Measurements from ENCODE around the gene ELN.
"Not testable (repeated sequence)": the region's sequence is repeated elsewhere in the genome, so short reads cannot be mapped to it uniquely, and the experiment has no call there.

Gene ELN

GRCh38 chr7:74001150-74001494 lies 26.9 kb upstream of the ELN start:
- no peak for DNase-seq

- DNase-seq: no peak
These were observed 25.4 kb upstream of the ELN start for GRCh38 chr7:74002474-74003017.

GRCh38 chr7:74003621-74004020 lies 24.4 kb upstream of the ELN start:
- no peak for DNase-seq

- no peak for DNase-seq
These were observed 21.9 kb upstream of the ELN start for GRCh38 chr7:74006032-74006431.

GRCh38 chr7:74006451-74007241 lies 21.3 kb upstream of the ELN start:
- peak in 1 of 2 experiments; percentile 25 for DNase-seq

- DNase-seq: peak in 1 of 2 experiments; percentile 29
These were observed 20.8 kb upstream of the ELN start for GRCh38 chr7:74007242-74007567.

- DNase-seq: no peak
These were observed 19.3 kb upstream of the ELN start for GRCh38 chr7:74008687-74009086.

GRCh38 chr7:74009719-74010118 lies 18.3 kb upstream of the ELN start:
- DNase-seq: no peak

GRCh38 chr7:74010407-74010806 lies 17.6 kb upstream of the ELN start:
- no peak for DNase-seq

- DNase-seq: not testable (repeated sequence)
These were observed 16.6 kb upstream of the ELN start for GRCh38 chr7:74011421-74011820.

GRCh38 chr7:74012842-74013249 lies 15.1 kb upstream of the ELN start:
- DNase-seq: no peak

- no peak for DNase-seq
These were observed 14.3 kb upstream of the ELN start for GRCh38 chr7:74013539-74014272.

GRCh38 chr7:74014931-74015330 lies 13.0 kb upstream of the ELN start:
- DNase-seq: no peak

- DNase-seq: no peak
These were observed 12.3 kb upstream of the ELN start for GRCh38 chr7:74015670-74016069.

GRCh38 chr7:74017125-74017524 lies 10.8 kb upstream of the ELN start:
- no peak for DNase-seq

GRCh38 chr7:74018246-74018895 lies 9.6 kb upstream of the ELN start:
- no peak for DNase-seq

GRCh38 chr7:74019149-74019548 lies 8.8 kb upstream of the ELN start:
- no peak for DNase-seq

GRCh38 chr7:74020390-74020789 lies 7.6 kb upstream of the ELN start:
- no peak for DNase-seq

- no peak for DNase-seq
These were observed 6.2 kb upstream of the ELN start for GRCh38 chr7:74021546-74022320.

- no peak for DNase-seq
These were observed 5.5 kb upstream of the ELN start for GRCh38 chr7:74022507-74022906.

GRCh38 chr7:74023092-74023536 lies 4.9 kb upstream of the ELN start:
- DNase-seq: no peak

GRCh38 chr7:74023786-74024185 lies 4.2 kb upstream of the ELN start:
- no peak for DNase-seq

- DNase-seq: peak in 1 of 2 experiments; percentile 13
These were observed 2.8 kb upstream of the ELN start for GRCh38 chr7:74025146-74025545.
